Measurements from ENCODE around the gene MYL4. TPM values are rescaled to one million over a fixed set of nuclear protein-coding genes. Genes with fewer than 3 reads are reported as not detected.

MYL4 gene
- total RNA-seq, 1 experiment from 2014 or later = 0.66 TPM

- no peak overlapping the region for H2BK5ac ChIP-seq (ENCODE audit: insufficient read length, low read length)
- no peak overlapping the region for H2AK5ac ChIP-seq (ENCODE audit: insufficient read length, low read length)
- H2BK120ac ChIP-seq (ENCODE audit: low read depth, low read length, poor library complexity, severe bottlenecking) = no peak overlapping the region
- H2BK15ac ChIP-seq (ENCODE audit: low read depth, low read length) = no peak overlapping the region
- H2AFZ ChIP-seq (ENCODE audit: low read length) = no peak overlapping the region
- no peak for DNase-seq
- H4K91ac ChIP-seq (ENCODE audit: insufficient read length, low read depth, low read length) = no peak overlapping the region
- H3K79me1 ChIP-seq (ENCODE audit: insufficient read depth, low read depth, low read length, poor library complexity, severe bottlenecking) = no peaks in the 10 kb centered on the region
- Mint-ChIP-seq H3K36me3 (ENCODE audit: insufficient read depth in 1 of 3, low read depth in 3 of 3) (no peaks in the 10 kb centered on the region), H3K4me1 (peaks cover 20% of the 10 kb centered on the region in 2 experiments), H3K27me3 (ENCODE audit: low read depth) (peaks cover 1% of the 10 kb centered on the region), H3K9me3 (no peaks in the 10 kb centered on the region), H3K27ac (no peak overlapping the region), H3K4me3 (no peak overlapping the region)
- no peak overlapping the region for H3K4ac ChIP-seq (ENCODE audit: low read depth, low read length)
- no peak overlapping the region for H4K5ac ChIP-seq (ENCODE audit: insufficient read length, low read depth, low read length)
- no peak overlapping the region for H3K18ac ChIP-seq (ENCODE audit: insufficient read length, low read depth, low read length)
- H3K9me3 ChIP-seq (ENCODE audit: control insufficient read depth, low read depth, low read length) = no peaks in the 10 kb centered on the region
- no peak overlapping the region for H3K23ac ChIP-seq (ENCODE audit: insufficient read length, low read depth, low read length)
- H3K27ac ChIP-seq (ENCODE audit: insufficient read length, low read depth, low read length) = no peak overlapping the region
- no peak overlapping the region for H3K56ac ChIP-seq (ENCODE audit: insufficient read length, low read depth, low read length)
- no peak overlapping the region for H4K8ac ChIP-seq (replicated peaks; ENCODE audit: insufficient read length, low read depth, low read length)
- no peaks in the 10 kb centered on the region for H4K20me1 ChIP-seq (ENCODE audit: control insufficient read depth, insufficient read depth, insufficient read length)
- H3K4me1 ChIP-seq (ENCODE audit: insufficient read depth, low read length) = peaks cover 5% of the 10 kb centered on the region; the same call in 1 of the 2 replicates
- no peaks in the 10 kb centered on the region; the same call in 1 of the 2 replicates for H3K27me3 ChIP-seq (ENCODE audit: insufficient read depth, low read length)
- WGBS (ENCODE audit: extremely low coverage, insufficient read length, low lambda C conversion rate) = no CpG with 5 or more reads among the region's 3 CpGs
- H2BK12ac ChIP-seq (ENCODE audit: insufficient read length, low read depth, low read length) = no peak overlapping the region
- no peak overlapping the region for H3K4me2 ChIP-seq (ENCODE audit: insufficient read depth, insufficient read length, low read length)
- no peak overlapping the region for H2BK20ac ChIP-seq (ENCODE audit: low read depth, low read length, poor library complexity, severe bottlenecking)
- TF ChIP-seq, protein P1, sequence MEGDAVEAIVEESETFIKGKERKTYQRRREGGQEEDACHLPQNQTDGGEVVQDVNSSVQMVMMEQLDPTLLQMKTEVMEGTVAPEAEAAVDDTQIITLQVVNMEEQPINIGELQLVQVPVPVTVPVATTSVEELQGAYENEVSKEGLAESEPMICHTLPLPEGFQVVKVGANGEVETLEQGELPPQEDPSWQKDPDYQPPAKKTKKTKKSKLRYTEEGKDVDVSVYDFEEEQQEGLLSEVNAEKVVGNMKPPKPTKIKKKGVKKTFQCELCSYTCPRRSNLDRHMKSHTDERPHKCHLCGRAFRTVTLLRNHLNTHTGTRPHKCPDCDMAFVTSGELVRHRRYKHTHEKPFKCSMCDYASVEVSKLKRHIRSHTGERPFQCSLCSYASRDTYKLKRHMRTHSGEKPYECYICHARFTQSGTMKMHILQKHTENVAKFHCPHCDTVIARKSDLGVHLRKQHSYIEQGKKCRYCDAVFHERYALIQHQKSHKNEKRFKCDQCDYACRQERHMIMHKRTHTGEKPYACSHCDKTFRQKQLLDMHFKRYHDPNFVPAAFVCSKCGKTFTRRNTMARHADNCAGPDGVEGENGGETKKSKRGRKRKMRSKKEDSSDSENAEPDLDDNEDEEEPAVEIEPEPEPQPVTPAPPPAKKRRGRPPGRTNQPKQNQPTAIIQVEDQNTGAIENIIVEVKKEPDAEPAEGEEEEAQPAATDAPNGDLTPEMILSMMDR (conservative IDR thresholded peaks at IDR 0.05) = no peak
- H3K23me2 ChIP-seq (ENCODE audit: insufficient read length, low read depth, low read length, poor library complexity, severe bottlenecking) = no peaks in the 10 kb centered on the region
- H3T11ph ChIP-seq (ENCODE audit: low read length) = no peak overlapping the region
- H3K9ac ChIP-seq (ENCODE audit: extremely low read depth, insufficient read length, low read length) = no peak overlapping the region
- H3K14ac ChIP-seq (ENCODE audit: insufficient read depth, low read length) = no peak overlapping the region
- no peaks in the 10 kb centered on the region for H3K79me2 ChIP-seq (ENCODE audit: insufficient read depth, low read length)
Measured at GRCh38 chr17:47210105-47210504, 957 bp downstream of the MYL4 start.
